HG03025 (cell line): ENCODE data around the gene CHRNA10.
"Not testable (repeated sequence)": the region's sequence is repeated elsewhere in the genome, so short reads cannot be mapped to it uniquely, and the experiment has no call there.

Experiments
- ATAC-seq: cut with Tn5 transposase; IDR thresholded peaks from one replicate; pipeline ENCODE4 v1.9.1; 2021; ENCODE audit warnings: mild to moderate bottlenecking, moderate library complexity; ENCODE audit not compliant: unreplicated experiment, low FRiP score

CHRNA10 gene

GRCh38 chr11:3666023-3666530 is 5.1 kb downstream of the CHRNA10 start:
- ATAC-seq = no peak

GRCh38 chr11:3665336-3666022 is 5.7 kb downstream of the CHRNA10 start:
- ATAC-seq = no peak

GRCh38 chr11:3664032-3664630 is 7.1 kb downstream of the CHRNA10 start:
- ATAC-seq = no peak

GRCh38 chr11:3662856-3663255 is 8.3 kb downstream of the CHRNA10 start:
- no peak for ATAC-seq

- no peak for ATAC-seq
Observed at GRCh38 chr11:3660960-3661359, 10.2 kb downstream of the CHRNA10 start.

- no peak for ATAC-seq
Observed at GRCh38 chr11:3659595-3660515, 11.3 kb downstream of the CHRNA10 start.

GRCh38 chr11:3658252-3658651 is 12.9 kb downstream of the CHRNA10 start:
- ATAC-seq = no peak

GRCh38 chr11:3657331-3657730 is 13.9 kb downstream of the CHRNA10 start:
- ATAC-seq = not testable (repeated sequence)

GRCh38 chr11:3655547-3655946 is 15.6 kb downstream of the CHRNA10 start:
- no peak for ATAC-seq

- ATAC-seq = not testable (repeated sequence)
Observed at GRCh38 chr11:3652514-3652913, 18.7 kb downstream of the CHRNA10 start.

GRCh38 chr11:3649374-3649773 is 21.8 kb downstream of the CHRNA10 start:
- ATAC-seq = not testable (repeated sequence)

GRCh38 chr11:3648843-3649242 is 22.3 kb downstream of the CHRNA10 start:
- not testable (repeated sequence) for ATAC-seq

GRCh38 chr11:3645552-3645951 is 25.6 kb downstream of the CHRNA10 start:
- ATAC-seq = no peak

- ATAC-seq = no peak
Observed at GRCh38 chr11:3644817-3645235, 26.4 kb downstream of the CHRNA10 start, which contains the start of gene ART1. Gene ART1, plus strand, starts transcription at chr11:3645128. Its CDS starts 14,086 bp downstream, at chr11:3659214.

- ATAC-seq = not testable (repeated sequence)
Observed at GRCh38 chr11:3643102-3643546, 28.1 kb downstream of the CHRNA10 start.

GRCh38 chr11:3642071-3642951 is 28.9 kb downstream of the CHRNA10 start:
- no peak for ATAC-seq

- no peak for ATAC-seq
Observed at GRCh38 chr11:3641701-3642070, 29.5 kb downstream of the CHRNA10 start, which contains the start of gene ART5. Gene ART5, minus strand, starts transcription at chr11:3641992. Its CDS starts 130 bp downstream, at chr11:3641862.

GRCh38 chr11:3641191-3641590 is 30.0 kb downstream of the CHRNA10 start:
- no peak for ATAC-seq

GRCh38 chr11:3639841-3640240 is 31.3 kb downstream of the CHRNA10 start:
- no peak for ATAC-seq

GRCh38 chr11:3638513-3638912 is 32.7 kb downstream of the CHRNA10 start:
- no peak for ATAC-seq
